ENCODE data around the gene PRR30. TPM values are rescaled to one million over a fixed set of nuclear protein-coding genes. Genes with fewer than 3 reads are reported as not detected.
A peak's percentile ranks its signal among the peaks of the same experiment; 100 is the strongest.

Gene PRR30
- polyA plus RNA-seq, 1 donor = not detected

GRCh38 chr2:27097341-27097740, 41.9 kb downstream of the PRR30 start:
- H3K9me3 ChIP-seq (ENCODE audit: control insufficient read depth, low read depth, low read length) = no peaks in the 10 kb centered on the region
- no peak overlapping the region for H3K4me3 ChIP-seq (ENCODE audit: low read length)
- WGBS (ENCODE audit: insufficient coverage, low lambda C conversion rate) = no CpG with 5 or more reads among the region's 14 CpGs
- H3K36me3 ChIP-seq (ENCODE audit: control insufficient read depth, insufficient read depth, low read length) = peaks cover 52% of the 10 kb centered on the region
- peaks cover 45% of the 10 kb centered on the region for H3K4me1 ChIP-seq (ENCODE audit: control insufficient read depth, insufficient read depth, low read length)
- no peaks in the 10 kb centered on the region for H3K27me3 ChIP-seq (ENCODE audit: control insufficient read depth, insufficient read depth, low read length)
- no peak for DNase-seq
- H3K27ac ChIP-seq (ENCODE audit: low read length) = no peak overlapping the region

DNA sequence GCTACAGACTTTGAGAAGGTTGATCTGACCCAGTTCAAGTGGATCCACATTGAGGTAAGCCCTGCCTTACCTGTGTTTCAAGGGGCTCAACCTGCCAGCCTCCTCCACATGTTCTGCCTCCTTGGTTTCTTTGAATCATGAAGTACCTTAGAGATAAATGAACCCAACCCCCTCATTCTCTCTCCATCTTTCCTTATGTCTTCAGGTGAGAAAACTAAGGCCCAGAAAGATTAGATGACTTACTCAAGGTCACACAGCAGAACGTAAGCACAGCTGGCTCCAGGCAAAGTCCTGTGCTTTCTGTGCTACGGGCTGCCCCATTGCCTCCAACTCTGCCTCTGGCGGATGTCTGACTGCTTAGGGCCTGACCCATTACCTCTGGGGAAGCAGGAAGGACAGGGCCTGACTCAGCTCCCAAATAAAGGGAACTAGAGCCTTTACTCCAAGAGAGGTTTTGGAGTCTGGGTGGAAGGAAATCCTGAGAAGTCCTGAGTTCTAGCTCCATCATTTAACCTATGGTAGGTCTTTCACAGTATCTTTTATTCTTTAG, 42.4 kb downstream of the PRR30 start:
- peaks cover 56% of the 10 kb centered on the region for H3K36me3 ChIP-seq (ENCODE audit: control insufficient read depth, insufficient read depth, low read length)
- DNase-seq = no peak
- WGBS (ENCODE audit: insufficient coverage, low lambda C conversion rate) = no CpG with 5 or more reads among the region's 3 CpGs
- H3K9me3 ChIP-seq (ENCODE audit: control insufficient read depth, low read depth, low read length) = no peaks in the 10 kb centered on the region
- H3K27ac ChIP-seq (ENCODE audit: low read length) = no peak overlapping the region
- H3K4me3 ChIP-seq (ENCODE audit: low read length) = no peak overlapping the region
- no peaks in the 10 kb centered on the region for H3K27me3 ChIP-seq (ENCODE audit: control insufficient read depth, insufficient read depth, low read length)
- H3K4me1 ChIP-seq (ENCODE audit: control insufficient read depth, insufficient read depth, low read length) = peaks cover 50% of the 10 kb centered on the region

DNA sequence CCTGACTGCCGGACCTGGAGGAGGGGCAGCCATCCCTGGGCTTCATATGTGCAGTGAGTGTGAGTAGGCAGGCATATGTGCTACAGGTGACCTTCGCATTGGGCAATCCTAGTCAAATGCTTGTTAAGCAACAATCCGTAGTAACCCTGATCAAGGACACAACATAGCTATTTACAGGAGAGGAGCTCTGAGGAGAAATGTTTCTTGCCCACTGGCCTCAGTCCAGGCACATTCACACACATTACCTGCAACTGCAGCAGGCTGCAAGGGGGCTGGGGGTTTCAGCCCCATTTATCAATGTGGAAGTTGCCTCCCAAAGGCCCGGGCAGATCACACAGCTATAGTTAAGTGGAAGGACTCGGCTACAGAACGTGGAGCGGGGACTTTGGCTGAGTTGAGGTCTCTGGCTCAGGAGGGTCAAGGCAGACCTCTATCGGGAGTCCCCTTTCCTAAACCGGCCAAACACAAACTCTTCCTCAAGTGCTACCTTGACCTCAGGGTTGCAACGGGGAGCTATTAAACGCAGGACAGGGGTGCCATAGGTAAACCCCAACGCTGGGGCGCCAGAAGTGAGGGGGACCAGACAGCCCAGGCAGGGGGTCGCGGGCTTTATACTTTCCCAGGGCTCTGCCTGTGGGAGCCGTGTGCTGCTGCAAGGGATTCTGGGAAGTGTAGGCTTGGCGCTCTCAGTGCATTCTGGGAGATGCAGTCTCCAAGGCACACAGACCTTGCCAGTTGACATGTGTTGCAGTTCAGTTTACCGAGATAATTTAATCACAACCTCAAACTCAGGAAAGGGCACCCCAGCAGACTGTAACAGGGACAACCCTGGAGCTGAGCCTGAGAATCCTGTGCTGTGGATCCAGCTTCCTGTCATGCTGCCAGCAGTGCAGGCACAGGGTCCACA, 43.2 kb downstream of the PRR30 start:
- H3K4me3 ChIP-seq (ENCODE audit: low read length) = peak overlapping the region; percentile 27
- H3K4me1 ChIP-seq (ENCODE audit: control insufficient read depth, insufficient read depth, low read length) = peaks cover 59% of the 10 kb centered on the region
- no CpG with 5 or more reads among the region's 18 CpGs for WGBS (ENCODE audit: insufficient coverage, low lambda C conversion rate)
- peak overlapping the region; percentile 88 for H3K27ac ChIP-seq (ENCODE audit: low read length)
- H3K9me3 ChIP-seq (ENCODE audit: control insufficient read depth, low read depth, low read length) = no peaks in the 10 kb centered on the region
- H3K36me3 ChIP-seq (ENCODE audit: control insufficient read depth, insufficient read depth, low read length) = peaks cover 60% of the 10 kb centered on the region
- no peaks in the 10 kb centered on the region for H3K27me3 ChIP-seq (ENCODE audit: control insufficient read depth, insufficient read depth, low read length)
- peak; percentile 81 to 86 for DNase-seq

- Histone ChIP-seq H3K27ac (ENCODE audit: low read length) (peak overlapping the region; percentile 88), H3K4me3 (ENCODE audit: low read length) (no peak overlapping the region), H3K4me1 (ENCODE audit: control insufficient read depth, insufficient read depth, low read length) (peaks cover 64% of the 10 kb centered on the region), H3K36me3 (ENCODE audit: control insufficient read depth, insufficient read depth, low read length) (peaks cover 55% of the 10 kb centered on the region), H3K9me3 (ENCODE audit: control insufficient read depth, low read depth, low read length) (no peaks in the 10 kb centered on the region), H3K27me3 (ENCODE audit: control insufficient read depth, insufficient read depth, low read length) (no peaks in the 10 kb centered on the region)
- no CpG with 5 or more reads among the region's 2 CpGs for WGBS (ENCODE audit: insufficient coverage, low lambda C conversion rate)
- DNase-seq = no peak
These were observed 43.8 kb downstream of the PRR30 start for GRCh38 chr2:27095427-27095744.

GRCh38 chr2:27094353-27094984, 44.7 kb downstream of the PRR30 start:
- Histone ChIP-seq H3K27me3 (ENCODE audit: control insufficient read depth, insufficient read depth, low read length) (no peaks in the 10 kb centered on the region), H3K36me3 (ENCODE audit: control insufficient read depth, insufficient read depth, low read length) (peaks cover 46% of the 10 kb centered on the region), H3K27ac (ENCODE audit: low read length) (peak overlapping the region; percentile 88), H3K4me1 (ENCODE audit: control insufficient read depth, insufficient read depth, low read length) (peaks cover 66% of the 10 kb centered on the region), H3K4me3 (ENCODE audit: low read length) (no peak overlapping the region), H3K9me3 (ENCODE audit: control insufficient read depth, low read depth, low read length) (no peaks in the 10 kb centered on the region)
- no peak for DNase-seq
- WGBS (ENCODE audit: insufficient coverage, low lambda C conversion rate) = 83% methylated on average over 1 of the region's 24 CpGs

DNA sequence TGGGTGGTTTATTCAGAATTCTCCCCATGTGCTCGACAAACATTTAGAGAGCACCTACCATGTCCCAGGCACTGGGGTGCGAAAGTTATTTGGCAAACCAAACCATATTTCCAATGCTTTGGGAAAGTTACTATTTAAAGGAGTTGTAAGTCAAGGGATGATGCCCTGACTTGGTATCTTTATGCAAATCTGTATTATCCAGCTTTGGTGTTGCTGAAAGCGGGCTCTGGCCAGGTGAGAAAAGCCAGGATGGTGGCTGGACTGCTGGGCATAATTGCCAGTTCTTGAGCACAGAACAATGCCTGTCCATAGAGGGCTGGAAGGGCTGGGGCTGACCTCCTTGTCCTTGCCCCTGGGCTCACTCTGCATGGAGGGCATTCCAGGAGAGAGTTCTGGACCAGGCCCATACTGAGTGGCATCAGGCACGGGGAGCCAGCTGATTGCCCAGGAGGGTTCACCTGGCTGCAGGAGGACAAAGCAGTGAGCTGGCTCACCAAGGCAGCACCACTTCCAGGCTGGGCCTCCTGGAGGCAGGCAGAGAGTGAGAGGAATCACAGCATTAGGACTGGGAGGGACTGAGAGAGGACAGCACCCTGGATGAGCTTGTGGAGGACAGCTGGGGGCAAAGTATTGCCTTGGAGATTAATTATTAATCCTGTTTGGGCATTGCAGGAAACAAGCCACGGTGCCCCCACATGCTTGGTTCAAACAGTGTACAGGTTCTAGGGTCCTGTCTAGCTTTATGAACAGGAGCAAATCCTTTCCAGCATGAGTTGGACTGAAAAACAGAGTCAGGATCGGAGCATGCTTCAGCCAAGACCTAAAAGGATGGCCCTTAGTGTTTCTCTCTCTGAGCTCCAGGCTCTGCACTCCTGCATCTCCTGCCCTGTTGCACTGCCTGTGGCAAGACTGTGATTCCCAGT, 45.5 kb downstream of the PRR30 start:
- Histone ChIP-seq H3K27me3 (ENCODE audit: control insufficient read depth, insufficient read depth, low read length) (no peaks in the 10 kb centered on the region), H3K27ac (ENCODE audit: low read length) (peak overlapping the region; percentile 88), H3K4me1 (ENCODE audit: control insufficient read depth, insufficient read depth, low read length) (peaks cover 72% of the 10 kb centered on the region), H3K4me3 (ENCODE audit: low read length) (peak overlapping the region; percentile 4), H3K36me3 (ENCODE audit: control insufficient read depth, insufficient read depth, low read length) (peaks cover 43% of the 10 kb centered on the region), H3K9me3 (ENCODE audit: control insufficient read depth, low read depth, low read length) (no peaks in the 10 kb centered on the region)
- peak; percentile 76 to 87 for DNase-seq
- WGBS (ENCODE audit: insufficient coverage, low lambda C conversion rate) = no CpG with 5 or more reads among the region's 6 CpGs

GRCh38 chr2:27092696-27093429, 46.3 kb downstream of the PRR30 start:
- peak overlapping the region; percentile 88 for H3K27ac ChIP-seq (ENCODE audit: low read length)
- H3K36me3 ChIP-seq (ENCODE audit: control insufficient read depth, insufficient read depth, low read length) = peaks cover 39% of the 10 kb centered on the region
- no CpG with 5 or more reads among the region's 10 CpGs for WGBS (ENCODE audit: insufficient coverage, low lambda C conversion rate)
- DNase-seq = peak; percentile 92 to 98
- no peaks in the 10 kb centered on the region for H3K9me3 ChIP-seq (ENCODE audit: control insufficient read depth, low read depth, low read length)
- H3K4me1 ChIP-seq (ENCODE audit: control insufficient read depth, insufficient read depth, low read length) = peaks cover 73% of the 10 kb centered on the region
- H3K4me3 ChIP-seq (ENCODE audit: low read length) = no peak overlapping the region
- no peaks in the 10 kb centered on the region for H3K27me3 ChIP-seq (ENCODE audit: control insufficient read depth, insufficient read depth, low read length)

- no CpG with 5 or more reads among the region's 25 CpGs for WGBS (ENCODE audit: insufficient coverage, low lambda C conversion rate)
- H3K27ac ChIP-seq (ENCODE audit: low read length) = peak overlapping the region; percentile 88
- H3K36me3 ChIP-seq (ENCODE audit: control insufficient read depth, insufficient read depth, low read length) = peaks cover 32% of the 10 kb centered on the region
- H3K4me1 ChIP-seq (ENCODE audit: control insufficient read depth, insufficient read depth, low read length) = peaks cover 73% of the 10 kb centered on the region
- no peak overlapping the region for H3K4me3 ChIP-seq (ENCODE audit: low read length)
- no peak for DNase-seq
- H3K27me3 ChIP-seq (ENCODE audit: control insufficient read depth, insufficient read depth, low read length) = no peaks in the 10 kb centered on the region
- no peaks in the 10 kb centered on the region for H3K9me3 ChIP-seq (ENCODE audit: control insufficient read depth, low read depth, low read length)
These were observed 47.2 kb downstream of the PRR30 start for GRCh38 chr2:27091746-27092695.

Data from large intestine (tissue), 3 donors.